Neural cell (in vitro differentiated cells): ENCODE data around the gene SLC66A1.

ENCODE experiments used
- CTCF ChIP-seq: fragments of 450-650 bp; IDR thresholded peaks from 2 replicates; pipeline ENCODE4 v1.5.1; 2014; ENCODE audit warnings: antibody characterized with exemption, mild to moderate bottlenecking, moderate library complexity; ENCODE audit not compliant: poor library complexity, severe bottlenecking
- MXI1 ChIP-seq: fragments of 450-650 bp; conservative IDR thresholded peaks from 2 replicates; pipeline ENCODE4 v1.6.1; 2014; ENCODE audit warnings: antibody characterized with exemption, mild to moderate bottlenecking; ENCODE audit not compliant: poor library complexity, severe bottlenecking
- TAF1 ChIP-seq: IDR thresholded peaks from 2 replicates; pipeline ENCODE4 v1.6.1; 2012; ENCODE audit warnings: low read depth

DNA sequence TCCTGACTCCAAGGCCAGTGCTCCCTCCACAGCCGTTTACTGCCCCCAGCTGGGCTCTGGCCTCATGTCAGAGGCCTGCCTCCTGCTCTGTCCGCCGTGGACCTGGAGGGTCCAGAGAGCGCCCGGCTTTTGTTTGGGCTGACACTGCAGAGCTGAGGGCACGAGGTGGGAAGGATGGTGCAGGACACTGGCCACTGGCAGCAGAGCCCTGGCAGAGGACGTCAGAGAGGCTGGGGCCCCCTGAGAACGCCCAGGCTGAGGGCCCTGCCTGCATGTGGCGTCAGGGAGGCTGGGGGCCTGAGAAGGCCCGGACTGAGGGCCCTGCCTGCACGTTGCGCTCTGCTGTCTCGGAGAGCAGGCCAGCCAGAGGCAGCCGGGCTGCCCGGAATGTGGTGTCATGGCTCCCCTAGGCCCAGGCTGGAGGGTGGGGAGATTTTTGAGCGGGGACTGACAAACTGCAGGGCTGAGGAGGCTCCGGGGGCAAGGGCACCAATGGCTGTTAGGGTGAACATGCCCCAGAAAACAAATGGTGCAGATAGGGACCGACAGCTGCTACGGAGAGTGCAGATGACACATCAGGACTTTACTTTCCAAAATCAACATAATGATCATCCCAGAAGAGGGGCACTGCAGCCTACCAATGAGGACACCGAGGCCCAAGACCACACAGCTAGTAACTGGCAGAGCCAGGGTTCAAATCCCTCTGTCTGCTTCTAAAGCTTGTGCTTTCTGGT, 31.7 kb downstream of the SLC66A1 start:
- TF ChIP-seq CTCF (no peak), TAF1 (no peak), MXI1 (no peak)
